Neutrophil (primary cell): ENCODE measurements around the gene ACACA.

ENCODE experiments used
- H3K27ac ChIP-seq: fragments of 200-600 bp; sonication (generic); 2 replicates; pipeline ENCODE4 v1.5.1; 2016; ENCODE audit warnings: mild to moderate bottlenecking, moderate library complexity
- H3K27me3 ChIP-seq: fragments of 200-600 bp; sonication (generic); 2 replicates; pipeline ENCODE4 v1.6.0; 2016; ENCODE audit warnings: mild to moderate bottlenecking
- H3K36me3 ChIP-seq: fragments of 200-600 bp; sonication (generic); 2 replicates; pipeline ENCODE4 v1.5.1; 2017
- H3K4me1 ChIP-seq, 2 experiments: fragments of 200-600 bp in 1 of 2; sonication (generic) in 1 of 2; 1 replicate in 1 of 2; 2 replicates in 1 of 2; pipeline versions ENCODE4 v1.5.1 to v1.6.1; 2013 to 2016; ENCODE audit warnings: low read depth in 1 of 2, low read length in 1 of 2, mild to moderate bottlenecking in 1 of 2, moderate library complexity in 1 of 2; ENCODE audit not compliant: control insufficient read depth in 1 of 2, insufficient read depth in 1 of 2
- H3K4me3 ChIP-seq, 2 experiments: fragments of 200-600 bp in 1 of 2; sonication (generic) in 1 of 2; 1 replicate in 1 of 2; 2 replicates in 1 of 2; pipeline ENCODE4 v1.5.1; 2013 to 2016; ENCODE audit warnings: low read depth in 1 of 2, low read length in 1 of 2, mild to moderate bottlenecking in 1 of 2, moderate library complexity in 1 of 2
- H3K9me3 ChIP-seq: fragments of 200-600 bp; sonication (generic); 2 replicates; pipeline ENCODE4 v1.5.1; 2016
- TF ChIP-seq, protein P1 (sequence below): fragments of 200-600 bp; sonication (generic); IDR thresholded peaks from 2 replicates; pipeline ENCODE4 v1.5.1; 2016; ENCODE audit warnings: antibody characterized with exemption

Gene ACACA

DNA sequence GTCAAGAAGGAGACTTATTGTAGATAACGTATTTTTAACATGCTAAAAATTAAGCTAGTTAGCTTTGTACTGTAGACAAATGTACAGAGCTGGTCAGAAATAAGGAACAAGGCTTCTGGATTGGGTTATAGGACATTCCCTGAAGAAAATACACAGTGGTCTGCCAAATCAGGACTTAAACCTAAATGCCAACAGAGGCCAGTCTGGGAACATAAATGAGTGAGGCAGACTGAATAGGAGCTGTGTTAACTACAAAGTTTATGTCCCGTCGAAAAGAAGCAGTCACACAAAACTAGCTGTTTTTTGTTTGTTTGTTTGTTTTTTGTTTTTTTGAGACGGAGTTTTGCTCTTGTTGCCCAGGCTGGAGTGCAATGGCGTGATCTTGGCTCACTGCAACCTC, 151.2 kb downstream of the ACACA start:
- H3K27ac ChIP-seq: no peak overlapping the region
- H3K36me3 ChIP-seq: no peaks in the 10 kb centered on the region
- no peaks in the 10 kb centered on the region for H3K9me3 ChIP-seq
- no peaks in the 10 kb centered on the region for H3K4me1 ChIP-seq
- H3K27me3 ChIP-seq: no peaks in the 10 kb centered on the region
- TF ChIP-seq, protein P1, sequence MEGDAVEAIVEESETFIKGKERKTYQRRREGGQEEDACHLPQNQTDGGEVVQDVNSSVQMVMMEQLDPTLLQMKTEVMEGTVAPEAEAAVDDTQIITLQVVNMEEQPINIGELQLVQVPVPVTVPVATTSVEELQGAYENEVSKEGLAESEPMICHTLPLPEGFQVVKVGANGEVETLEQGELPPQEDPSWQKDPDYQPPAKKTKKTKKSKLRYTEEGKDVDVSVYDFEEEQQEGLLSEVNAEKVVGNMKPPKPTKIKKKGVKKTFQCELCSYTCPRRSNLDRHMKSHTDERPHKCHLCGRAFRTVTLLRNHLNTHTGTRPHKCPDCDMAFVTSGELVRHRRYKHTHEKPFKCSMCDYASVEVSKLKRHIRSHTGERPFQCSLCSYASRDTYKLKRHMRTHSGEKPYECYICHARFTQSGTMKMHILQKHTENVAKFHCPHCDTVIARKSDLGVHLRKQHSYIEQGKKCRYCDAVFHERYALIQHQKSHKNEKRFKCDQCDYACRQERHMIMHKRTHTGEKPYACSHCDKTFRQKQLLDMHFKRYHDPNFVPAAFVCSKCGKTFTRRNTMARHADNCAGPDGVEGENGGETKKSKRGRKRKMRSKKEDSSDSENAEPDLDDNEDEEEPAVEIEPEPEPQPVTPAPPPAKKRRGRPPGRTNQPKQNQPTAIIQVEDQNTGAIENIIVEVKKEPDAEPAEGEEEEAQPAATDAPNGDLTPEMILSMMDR: no peak
- H3K4me3 ChIP-seq: no peak overlapping the region

DNA sequence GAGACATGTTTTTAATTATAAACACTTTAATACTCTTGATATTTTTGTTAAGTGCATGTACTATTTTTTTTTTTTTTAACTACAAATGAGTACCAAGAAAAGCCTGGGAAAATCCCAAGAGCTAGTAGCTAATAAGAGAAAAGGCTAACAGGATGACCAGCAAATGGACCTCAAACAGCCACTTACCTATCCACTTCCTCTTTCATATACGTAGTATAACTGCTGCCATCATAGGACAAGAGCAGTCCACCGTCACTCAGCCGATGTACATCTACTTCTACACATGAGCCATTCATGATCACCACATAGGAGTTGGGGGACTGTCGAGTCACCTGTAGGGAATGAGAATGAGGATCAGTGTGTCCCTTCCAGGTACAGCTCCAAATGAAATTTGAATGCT, 158.8 kb downstream of the ACACA start:
- H3K27ac ChIP-seq: no peak overlapping the region
- TF ChIP-seq, protein P1: no peak
- H3K27me3 ChIP-seq: no peaks in the 10 kb centered on the region
- H3K4me1 ChIP-seq: peaks cover 0 to 7% of the 10 kb centered on the region in 2 experiments
- H3K36me3 ChIP-seq: no peaks in the 10 kb centered on the region
- no peak overlapping the region for H3K4me3 ChIP-seq
- no peaks in the 10 kb centered on the region for H3K9me3 ChIP-seq

DNA sequence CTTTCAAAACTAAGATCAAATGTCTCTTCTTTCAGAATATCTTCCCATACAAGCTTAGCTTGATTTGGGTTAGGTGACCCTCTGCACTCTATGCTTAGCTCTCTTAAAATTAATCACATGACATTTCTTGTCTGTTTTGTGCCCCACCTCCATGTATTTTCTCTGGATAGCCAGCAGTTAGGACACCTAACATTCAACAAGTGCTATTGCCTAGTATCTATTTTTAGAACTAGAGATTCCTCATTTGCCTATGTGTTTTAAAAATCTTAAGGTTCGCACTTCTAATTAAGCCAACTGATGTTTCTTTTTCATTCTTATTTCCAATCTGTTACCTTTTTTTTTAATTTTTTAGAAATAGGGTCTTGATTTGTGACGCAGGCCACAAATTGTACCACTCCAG, 160.6 kb downstream of the ACACA start:
- no peak overlapping the region for H3K27ac ChIP-seq
- H3K27me3 ChIP-seq: no peaks in the 10 kb centered on the region
- H3K9me3 ChIP-seq: no peaks in the 10 kb centered on the region
- H3K4me3 ChIP-seq: no peak overlapping the region
- TF ChIP-seq, protein P1: no peak
- peaks cover 0 to 7% of the 10 kb centered on the region in 2 experiments for H3K4me1 ChIP-seq
- H3K36me3 ChIP-seq: no peaks in the 10 kb centered on the region

DNA sequence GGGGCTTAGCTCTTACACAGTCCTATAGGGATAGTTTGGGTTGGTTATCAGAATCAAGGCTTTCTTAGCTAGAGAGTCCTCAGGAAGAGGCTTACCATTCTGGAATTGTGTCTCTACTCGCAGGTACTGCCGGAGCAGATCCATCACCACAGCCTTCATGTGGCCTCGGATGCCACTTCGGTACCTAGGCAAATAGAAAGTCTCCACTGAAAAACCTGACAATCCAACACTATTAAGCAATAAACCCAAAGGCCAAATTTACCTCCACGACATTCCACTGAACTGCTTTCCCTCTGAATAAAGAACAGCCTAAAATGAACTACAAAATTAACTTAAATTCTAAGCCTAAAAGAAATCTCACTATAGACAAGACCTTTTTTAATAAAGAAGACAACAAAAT, 166.3 kb downstream of the ACACA start:
- TF ChIP-seq, protein P1: no peak
- Histone ChIP-seq H3K4me3 (no peak overlapping the region), H3K36me3 (no peaks in the 10 kb centered on the region), H3K27ac (no peak overlapping the region), H3K9me3 (no peaks in the 10 kb centered on the region), H3K27me3 (no peaks in the 10 kb centered on the region), H3K4me1 (peaks cover 0 to 7% of the 10 kb centered on the region in 2 experiments)

DNA sequence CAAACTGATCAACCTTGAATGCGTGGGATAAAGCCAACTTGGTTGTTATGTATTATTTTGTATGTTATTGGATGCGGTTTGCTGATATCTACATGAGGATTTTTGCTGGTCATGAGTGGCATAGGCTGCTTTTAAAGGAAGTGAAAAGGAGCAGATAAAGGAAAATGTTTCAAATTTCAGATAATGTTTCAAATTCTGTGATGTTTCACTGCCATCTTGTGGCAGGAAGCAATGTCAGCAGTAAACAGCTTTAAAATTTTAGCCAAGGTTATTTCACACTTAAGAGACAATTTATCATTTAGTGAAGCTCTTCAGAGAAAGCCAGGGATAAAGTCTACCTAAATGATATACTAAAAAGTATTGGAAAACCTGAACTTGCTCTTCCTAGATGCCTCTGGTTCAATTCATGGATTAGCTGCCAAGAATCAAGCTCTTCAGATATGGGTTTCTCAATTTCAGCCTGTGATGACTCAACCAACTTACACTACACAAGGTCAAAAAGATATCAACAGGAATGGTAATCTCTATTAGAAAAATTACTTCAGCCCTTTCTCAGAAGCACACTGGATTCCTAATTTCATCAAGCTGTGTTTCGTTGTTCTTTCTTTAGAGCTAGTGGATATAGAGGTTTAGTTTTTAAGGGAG, 166.8 kb downstream of the ACACA start:
- no peak overlapping the region for H3K4me3 ChIP-seq
- peaks cover 0 to 3% of the 10 kb centered on the region in 2 experiments for H3K4me1 ChIP-seq
- H3K9me3 ChIP-seq: no peaks in the 10 kb centered on the region
- H3K27ac ChIP-seq: no peak overlapping the region
- TF ChIP-seq, protein P1: no peak
- no peaks in the 10 kb centered on the region for H3K27me3 ChIP-seq
- no peaks in the 10 kb centered on the region for H3K36me3 ChIP-seq
